ENCODE data around the gene PPP1R13B. TPM values are rescaled to one million over a fixed set of nuclear protein-coding genes. Genes with fewer than 3 reads are reported as not detected.

PPP1R13B gene
- total and polyA plus RNA-seq, 2 experiments from 2014 or later, result 2.0 to 8.5 TPM

DNA sequence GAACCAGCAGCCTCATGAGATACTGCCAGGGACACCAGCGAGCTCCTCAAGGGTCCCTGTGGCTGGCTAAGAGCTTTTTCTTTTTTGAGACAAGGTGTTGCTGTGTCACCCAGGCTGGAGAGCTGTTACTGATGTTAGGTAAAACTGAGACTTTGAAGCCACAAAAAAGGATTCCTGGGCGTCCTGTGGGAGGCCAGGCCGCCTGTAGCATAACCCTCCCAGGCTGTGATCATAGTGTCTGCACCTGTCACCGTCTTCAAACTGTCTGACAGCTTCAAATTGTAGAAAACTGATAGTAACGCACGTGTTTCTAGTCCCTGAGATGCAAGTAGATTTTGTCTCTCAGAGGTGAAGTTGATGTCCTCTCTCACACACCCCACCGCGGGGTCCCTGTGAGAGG is 127.6 kb downstream of the PPP1R13B start (continued):
- TF ChIP-seq, protein P1, sequence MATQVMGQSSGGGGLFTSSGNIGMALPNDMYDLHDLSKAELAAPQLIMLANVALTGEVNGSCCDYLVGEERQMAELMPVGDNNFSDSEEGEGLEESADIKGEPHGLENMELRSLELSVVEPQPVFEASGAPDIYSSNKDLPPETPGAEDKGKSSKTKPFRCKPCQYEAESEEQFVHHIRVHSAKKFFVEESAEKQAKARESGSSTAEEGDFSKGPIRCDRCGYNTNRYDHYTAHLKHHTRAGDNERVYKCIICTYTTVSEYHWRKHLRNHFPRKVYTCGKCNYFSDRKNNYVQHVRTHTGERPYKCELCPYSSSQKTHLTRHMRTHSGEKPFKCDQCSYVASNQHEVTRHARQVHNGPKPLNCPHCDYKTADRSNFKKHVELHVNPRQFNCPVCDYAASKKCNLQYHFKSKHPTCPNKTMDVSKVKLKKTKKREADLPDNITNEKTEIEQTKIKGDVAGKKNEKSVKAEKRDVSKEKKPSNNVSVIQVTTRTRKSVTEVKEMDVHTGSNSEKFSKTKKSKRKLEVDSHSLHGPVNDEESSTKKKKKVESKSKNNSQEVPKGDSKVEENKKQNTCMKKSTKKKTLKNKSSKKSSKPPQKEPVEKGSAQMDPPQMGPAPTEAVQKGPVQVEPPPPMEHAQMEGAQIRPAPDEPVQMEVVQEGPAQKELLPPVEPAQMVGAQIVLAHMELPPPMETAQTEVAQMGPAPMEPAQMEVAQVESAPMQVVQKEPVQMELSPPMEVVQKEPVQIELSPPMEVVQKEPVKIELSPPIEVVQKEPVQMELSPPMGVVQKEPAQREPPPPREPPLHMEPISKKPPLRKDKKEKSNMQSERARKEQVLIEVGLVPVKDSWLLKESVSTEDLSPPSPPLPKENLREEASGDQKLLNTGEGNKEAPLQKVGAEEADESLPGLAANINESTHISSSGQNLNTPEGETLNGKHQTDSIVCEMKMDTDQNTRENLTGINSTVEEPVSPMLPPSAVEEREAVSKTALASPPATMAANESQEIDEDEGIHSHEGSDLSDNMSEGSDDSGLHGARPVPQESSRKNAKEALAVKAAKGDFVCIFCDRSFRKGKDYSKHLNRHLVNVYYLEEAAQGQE (IDR thresholded peaks at IDR 0.05; ENCODE audit: unreplicated experiment), result no peak

DNA sequence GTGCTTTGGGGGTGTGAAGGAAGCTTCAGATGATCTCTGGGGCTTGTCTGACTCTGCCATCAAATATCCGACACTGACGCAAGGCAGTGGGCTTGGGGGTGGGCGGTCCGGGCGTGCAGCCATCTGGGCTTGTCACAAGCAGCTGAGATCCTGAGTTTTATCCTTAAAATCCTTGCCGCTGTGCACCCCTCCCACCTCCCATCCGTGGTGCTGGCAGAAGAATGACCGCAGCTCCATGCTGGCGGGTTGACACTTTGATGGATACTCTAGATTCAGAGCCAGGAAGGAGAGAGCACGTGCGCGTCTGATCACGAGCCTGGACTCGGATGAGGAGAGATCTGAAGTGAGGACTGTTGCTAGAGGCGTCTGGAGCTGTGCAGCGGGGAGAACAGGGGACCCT is 128.8 kb downstream of the PPP1R13B start:
- Mint-ChIP-seq H3K4me3 (no peak overlapping the region), H3K36me3 (ENCODE audit: low read depth) (peaks cover 4% of the 10 kb centered on the region; the same call in 2 of the 3 replicates), H3K27ac (peak overlapping the region; percentile 8; the same call in 1 of the 2 replicates), H3K9me3 (no peaks in the 10 kb centered on the region), H3K27me3 (ENCODE audit: insufficient read depth, low read depth, poor library complexity) (peaks cover 11% of the 10 kb centered on the region), H3K4me1 (peaks cover 18% of the 10 kb centered on the region)
- ATAC-seq (no peak), DNase-seq (ENCODE audit: low spot score) (no peak)
- peaks cover 13% of the 10 kb centered on the region for H4K20me1 ChIP-seq (replicated peaks; ENCODE audit: insufficient read depth)
- no peak overlapping the region for H3K4me3 ChIP-seq
- H3K4me1 ChIP-seq (ENCODE audit: insufficient read depth), result peaks cover 3% of the 10 kb centered on the region; the same call in 1 of the 2 replicates
- no peaks in the 10 kb centered on the region for H3K27me3 ChIP-seq (ENCODE audit: insufficient read depth)
- H3F3A ChIP-seq (replicated peaks; ENCODE audit: low read depth), result 0 out of 2 replicates have a peak, but pooled peaks cover 4% of the 10 kb centered on the region
- H2AFZ ChIP-seq, result no peak overlapping the region
- peaks cover 89% of the 10 kb centered on the region for H3K79me2 ChIP-seq (replicated peaks; ENCODE audit: insufficient read depth)
- no peaks in the 10 kb centered on the region for H3K9me2 ChIP-seq (ENCODE audit: insufficient read depth)
- no peak overlapping the region for H3K4me2 ChIP-seq
- H3K36me3 ChIP-seq (ENCODE audit: insufficient read depth), result no peaks in the 10 kb centered on the region
- no peak overlapping the region for H3K27ac ChIP-seq (ENCODE audit: low read depth)
- no peak for TF ChIP-seq STAT1 (IDR thresholded peaks at IDR 0.05; ENCODE audit: unreplicated experiment)
- no peak for TF ChIP-seq CREB1 (CRISPR knock-in tag; IDR thresholded peaks at IDR 0.05; ENCODE audit: low read depth)
- no peak for TF ChIP-seq ZNF462 (CRISPR knock-in tag; IDR thresholded peaks at IDR 0.05)
- no peak for TF ChIP-seq NANOG (IDR thresholded peaks at IDR 0.05; ENCODE audit: borderline replicate concordance)
- TF ChIP-seq, protein P1 (IDR thresholded peaks at IDR 0.05; ENCODE audit: unreplicated experiment), result no peak
- TF ChIP-seq POLR2AphosphoS5 (IDR thresholded peaks at IDR 0.05; ENCODE audit: low read depth), result no peak
- no peak for TF ChIP-seq CTCF (conservative IDR thresholded peaks at IDR 0.05; ENCODE audit: low read depth in 2 of 2)
- TF ChIP-seq, protein P2, sequence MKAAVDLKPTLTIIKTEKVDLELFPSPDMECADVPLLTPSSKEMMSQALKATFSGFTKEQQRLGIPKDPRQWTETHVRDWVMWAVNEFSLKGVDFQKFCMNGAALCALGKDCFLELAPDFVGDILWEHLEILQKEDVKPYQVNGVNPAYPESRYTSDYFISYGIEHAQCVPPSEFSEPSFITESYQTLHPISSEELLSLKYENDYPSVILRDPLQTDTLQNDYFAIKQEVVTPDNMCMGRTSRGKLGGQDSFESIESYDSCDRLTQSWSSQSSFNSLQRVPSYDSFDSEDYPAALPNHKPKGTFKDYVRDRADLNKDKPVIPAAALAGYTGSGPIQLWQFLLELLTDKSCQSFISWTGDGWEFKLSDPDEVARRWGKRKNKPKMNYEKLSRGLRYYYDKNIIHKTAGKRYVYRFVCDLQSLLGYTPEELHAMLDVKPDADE (IDR thresholded peaks at IDR 0.05), result no peak

Measured in GM23338 (cell line).